RWPE2 (cell line): Measurements from ENCODE around the gene PIH1D2.
A peak's percentile ranks its signal among the peaks of the same experiment; 100 is the strongest.
"Not testable (repeated sequence)": the region's sequence is repeated elsewhere in the genome, so short reads cannot be mapped to it uniquely, and the experiment has no call there.

Source experiments
- ATAC-seq: fragments of 200-7000 bp; cut with Tn5 transposase; 3 replicates; pipeline ENCODE4 v1.9.1; 2021; ENCODE audit warnings: low read depth
- DNase-seq: peaks from one replicate; pipeline ENCODE4 v3.0.0-alpha.2; 2020; ENCODE audit warnings: low spot score
- H3K27ac ChIP-seq: fragments of 450-650 bp; 2 replicates; pipeline ENCODE4 v1.5.1; 2017; ENCODE audit warnings: mild to moderate bottlenecking; ENCODE audit not compliant: poor library complexity, severe bottlenecking
- H3K27me3 ChIP-seq: fragments of 250-450 bp; sonication (Bioruptor Pico); 2 replicates; pipeline ENCODE4 v1.5.1; 2021; ENCODE audit warnings: mild to moderate bottlenecking, moderate library complexity; ENCODE audit not compliant: insufficient read depth, poor library complexity, severe bottlenecking
- H3K36me3 ChIP-seq: fragments of 250-450 bp; sonication (Bioruptor Pico); 2 replicates; pipeline ENCODE4 v1.5.1; 2020; ENCODE audit warnings: low read depth, mild to moderate bottlenecking, moderate library complexity
- H3K4me1 ChIP-seq: fragments of 250-450 bp; sonication (Bioruptor Pico); 2 replicates; pipeline ENCODE4 v1.5.1; 2021; ENCODE audit warnings: mild to moderate bottlenecking, moderate library complexity; ENCODE audit not compliant: insufficient read depth, poor library complexity, severe bottlenecking
- H3K4me3 ChIP-seq: fragments of 250-450 bp; sonication (Bioruptor Pico); 2 replicates; pipeline ENCODE4 v1.5.1; 2021; ENCODE audit warnings: mild to moderate bottlenecking, moderate library complexity; ENCODE audit not compliant: severe bottlenecking
- H3K9me3 ChIP-seq: fragments of 250-450 bp; sonication (Bioruptor Pico); 2 replicates; pipeline ENCODE4 v1.5.1; 2021; ENCODE audit warnings: mild to moderate bottlenecking, moderate library complexity; ENCODE audit not compliant: severe bottlenecking
- CTCF ChIP-seq: fragments of 450-650 bp; IDR thresholded peaks from one replicate; pipeline ENCODE4 v1.5.1; 2017; ENCODE audit warnings: mild to moderate bottlenecking, moderate library complexity; ENCODE audit not compliant: poor library complexity, severe bottlenecking

Gene PIH1D2

GRCh38 chr11:112029460-112029859 is 44.4 kb downstream of the PIH1D2 start:
- no peak overlapping the region for H3K4me3 ChIP-seq
- H3K36me3 ChIP-seq = peaks cover 63% of the 10 kb centered on the region
- TF ChIP-seq CTCF = no peak
- no peak for ATAC-seq
- H3K9me3 ChIP-seq = no peaks in the 10 kb centered on the region
- H3K4me1 ChIP-seq = peaks cover under 1% of the 10 kb centered on the region
- H3K27ac ChIP-seq = no peak overlapping the region
- H3K27me3 ChIP-seq = no peaks in the 10 kb centered on the region
- DNase-seq = no peak

GRCh38 chr11:112026784-112027410 is 46.9 kb downstream of the PIH1D2 start:
- H3K36me3 ChIP-seq = peaks cover 39% of the 10 kb centered on the region
- H3K4me1 ChIP-seq, H3K27ac ChIP-seq, H3K4me3 ChIP-seq, DNase-seq, H3K9me3 ChIP-seq, H3K27me3 ChIP-seq, ATAC-seq: not testable (repeated sequence)

GRCh38 chr11:112025707-112026106 is 48.1 kb downstream of the PIH1D2 start:
- Histone ChIP-seq H3K36me3 (peaks cover 31% of the 10 kb centered on the region), H3K27me3 (no peaks in the 10 kb centered on the region), H3K4me1 (peaks cover 4% of the 10 kb centered on the region), H3K4me3 (peak overlapping the region; percentile 75), H3K27ac (peak overlapping the region; percentile 56), H3K9me3 (no peaks in the 10 kb centered on the region)
- ATAC-seq (peak; percentile 17), DNase-seq (no peak)
- no peak for TF ChIP-seq CTCF

DNA sequence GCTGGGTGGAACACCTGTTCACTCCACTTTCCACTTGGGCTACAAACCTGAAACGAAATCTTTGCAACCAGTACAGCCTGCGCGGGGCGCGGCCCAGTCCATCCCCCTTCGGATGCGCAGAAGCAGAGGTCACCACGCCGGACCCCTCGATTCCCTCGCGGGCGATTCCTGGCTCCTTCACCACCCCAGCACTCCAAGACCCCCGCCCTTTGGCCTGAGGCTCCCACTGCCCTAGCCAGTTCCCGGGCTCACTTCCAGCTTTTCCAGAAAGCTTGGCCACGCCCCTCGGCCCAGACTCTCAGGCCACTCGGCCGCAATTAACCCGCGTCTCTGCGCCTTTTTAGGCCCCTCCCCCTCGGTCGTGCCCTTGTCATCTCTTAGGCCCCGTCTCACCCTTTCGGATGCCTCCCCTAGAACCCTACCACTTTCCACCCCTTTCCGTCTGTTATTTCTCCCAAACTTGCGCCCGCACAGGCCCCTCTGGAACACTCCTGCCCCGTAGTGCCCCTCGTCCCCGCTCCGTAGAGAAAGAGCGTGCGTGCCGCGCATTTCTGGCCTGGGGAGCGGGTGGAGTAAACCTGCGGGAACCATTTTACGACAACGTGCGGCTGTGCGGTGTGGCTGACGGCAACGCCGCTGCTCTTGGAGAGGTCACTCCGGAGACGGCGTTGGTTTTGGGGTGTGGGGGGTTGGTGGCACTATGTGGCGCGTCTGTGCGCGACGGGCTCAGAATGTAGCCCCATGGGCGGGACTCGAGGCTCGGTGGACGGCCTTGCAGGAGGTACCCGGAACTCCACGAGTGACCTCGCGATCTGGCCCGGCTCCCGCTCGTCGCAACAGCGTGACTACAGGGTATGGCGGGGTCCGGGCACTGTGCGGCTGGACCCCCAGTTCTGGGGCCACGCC is 48.8 kb downstream of the PIH1D2 start, which contains the start of gene DLAT:
TSS of gene DLAT (plus strand) at position 636 of the 906 bp plus-strand sequence. CDS start at position 701, 65 bp downstream.
- Histone ChIP-seq H3K36me3 (peaks cover 29% of the 10 kb centered on the region), H3K9me3 (no peaks in the 10 kb centered on the region), H3K4me3 (peak within 1 kb of the TSS; percentile 75), H3K27me3 (no peaks in the 10 kb centered on the region), H3K4me1 (peaks cover 4% of the 10 kb centered on the region), H3K27ac (peak within 1 kb of the TSS; percentile 56)
- no peak for TF ChIP-seq CTCF
- DNase-seq (peak; percentile 85), ATAC-seq (peak; percentile 87)

- Histone ChIP-seq H3K4me1 (peaks cover 4% of the 10 kb centered on the region), H3K4me3 (peak overlapping the region; percentile 75), H3K9me3 (no peaks in the 10 kb centered on the region), H3K27me3 (no peaks in the 10 kb centered on the region), H3K36me3 (peaks cover 21% of the 10 kb centered on the region), H3K27ac (peak overlapping the region; percentile 56)
- ATAC-seq (no peak; the same call in 2 of the 3 replicates), DNase-seq (no peak)
- TF ChIP-seq CTCF = no peak
These were observed 49.5 kb downstream of the PIH1D2 start for GRCh38 chr11:112024178-112024772.
